ENCODE data around the gene EPHA10. TPM values are rescaled to one million over a fixed set of nuclear protein-coding genes. Genes with fewer than 3 reads are reported as not detected.
"Not testable (repeated sequence)": the region's sequence is repeated elsewhere in the genome, so short reads cannot be mapped to it uniquely, and the experiment has no call there.

Gene EPHA10
- polyA plus RNA-seq, 3 donors from 2014 or later, result not detected

- not testable (repeated sequence) for H3K4me3 Mint-ChIP-seq, H3K27ac Mint-ChIP-seq, H3K36me3 Mint-ChIP-seq, H3K4me1 Mint-ChIP-seq, DNase-seq, H3K9me3 Mint-ChIP-seq
- peaks cover 6 to 13% (median 12%) of the 10 kb centered on the region in 3 donors for H3K27me3 Mint-ChIP-seq (ENCODE audit: low read depth in 3 of 3)
Measured at GRCh38 chr1:37737975-37738374, 26.9 kb downstream of the EPHA10 start.

- no peaks in the 10 kb centered on the region for H3K36me3 Mint-ChIP-seq
- no peak overlapping the region for H3K27ac Mint-ChIP-seq
- H3K27me3 Mint-ChIP-seq (ENCODE audit: low read depth in 3 of 3), result peaks cover 7 to 21% (median 12%) of the 10 kb centered on the region in 3 donors
- H3K4me3 Mint-ChIP-seq, result no peak overlapping the region
- no peak for DNase-seq
- peaks cover 0 to 3% (median 0%) of the 10 kb centered on the region in 6 donors for H3K9me3 Mint-ChIP-seq
- H3K4me1 Mint-ChIP-seq, result no peaks in the 10 kb centered on the region
Measured at GRCh38 chr1:37734629-37735591, 30.0 kb downstream of the EPHA10 start.

- Mint-ChIP-seq H3K4me3 (no peak overlapping the region), H3K4me1 (no peaks in the 10 kb centered on the region), H3K27ac (no peak overlapping the region), H3K36me3 (no peaks in the 10 kb centered on the region), H3K27me3 (ENCODE audit: low read depth in 3 of 3) (peaks cover 7 to 31% (median 12%) of the 10 kb centered on the region in 3 donors), H3K9me3 (peaks cover 0 to 2% (median 0%) of the 10 kb centered on the region in 6 donors)
- no peak for DNase-seq
Measured at GRCh38 chr1:37732111-37732780, 32.7 kb downstream of the EPHA10 start.

GRCh38 chr1:37731312-37732019 is 33.5 kb downstream of the EPHA10 start:
- Mint-ChIP-seq H3K9me3 (no peaks in the 10 kb centered on the region), H3K27me3 (ENCODE audit: low read depth in 3 of 3) (peaks cover 7 to 30% (median 12%) of the 10 kb centered on the region in 3 donors), H3K4me3 (no peak overlapping the region), H3K27ac (no peak overlapping the region), H3K36me3 (no peaks in the 10 kb centered on the region), H3K4me1 (no peaks in the 10 kb centered on the region)
- DNase-seq, result no peak

- H3K36me3 Mint-ChIP-seq, result no peaks in the 10 kb centered on the region
- H3K27me3 Mint-ChIP-seq (ENCODE audit: low read depth in 3 of 3), result peaks cover 4 to 30% (median 10%) of the 10 kb centered on the region in 3 donors
- no peak overlapping the region for H3K4me3 Mint-ChIP-seq
- no peak for DNase-seq
- H3K27ac Mint-ChIP-seq, result no peak overlapping the region
- no peaks in the 10 kb centered on the region for H3K9me3 Mint-ChIP-seq
- no peaks in the 10 kb centered on the region for H3K4me1 Mint-ChIP-seq
Measured at GRCh38 chr1:37730376-37730775, 34.5 kb downstream of the EPHA10 start.

GRCh38 chr1:37728416-37728815 is 36.5 kb downstream of the EPHA10 start:
- no peak overlapping the region for H3K4me3 Mint-ChIP-seq
- peaks cover 3 to 23% (median 8%) of the 10 kb centered on the region in 3 donors for H3K27me3 Mint-ChIP-seq (ENCODE audit: low read depth in 3 of 3)
- no peaks in the 10 kb centered on the region for H3K9me3 Mint-ChIP-seq
- no peaks in the 10 kb centered on the region for H3K4me1 Mint-ChIP-seq
- H3K27ac Mint-ChIP-seq, result no peak overlapping the region
- DNase-seq, result no peak
- no peaks in the 10 kb centered on the region for H3K36me3 Mint-ChIP-seq

- no peak for DNase-seq
- Mint-ChIP-seq H3K4me3 (no peak overlapping the region), H3K27ac (no peak overlapping the region), H3K36me3 (no peaks in the 10 kb centered on the region), H3K27me3 (ENCODE audit: low read depth in 3 of 3) (peaks cover 0 to 20% (median 8%) of the 10 kb centered on the region in 3 donors), H3K9me3 (no peaks in the 10 kb centered on the region), H3K4me1 (no peaks in the 10 kb centered on the region)
Measured at GRCh38 chr1:37726751-37727585, 38.0 kb downstream of the EPHA10 start.

- H3K4me1 Mint-ChIP-seq, result no peaks in the 10 kb centered on the region
- H3K27me3 Mint-ChIP-seq (ENCODE audit: low read depth in 3 of 3), result peaks cover 0 to 17% (median 5%) of the 10 kb centered on the region in 3 donors
- DNase-seq, result no peak
- H3K9me3 Mint-ChIP-seq, result no peaks in the 10 kb centered on the region
- no peak overlapping the region for H3K27ac Mint-ChIP-seq
- no peaks in the 10 kb centered on the region for H3K36me3 Mint-ChIP-seq
- H3K4me3 Mint-ChIP-seq, result no peak overlapping the region
Measured at GRCh38 chr1:37725851-37726613, 38.9 kb downstream of the EPHA10 start.

GRCh38 chr1:37724575-37724974 is 40.3 kb downstream of the EPHA10 start:
- H3K9me3 Mint-ChIP-seq, result no peaks in the 10 kb centered on the region
- H3K4me1 Mint-ChIP-seq, result no peaks in the 10 kb centered on the region
- DNase-seq, result no peak
- no peaks in the 10 kb centered on the region for H3K36me3 Mint-ChIP-seq
- H3K27ac Mint-ChIP-seq, result no peak overlapping the region
- no peak overlapping the region for H3K4me3 Mint-ChIP-seq
- H3K27me3 Mint-ChIP-seq (ENCODE audit: low read depth in 3 of 3), result peaks cover 0 to 15% (median 5%) of the 10 kb centered on the region in 3 donors

- Mint-ChIP-seq H3K4me3 (no peak overlapping the region), H3K36me3 (no peaks in the 10 kb centered on the region), H3K27ac (no peak overlapping the region), H3K4me1 (no peaks in the 10 kb centered on the region), H3K9me3 (no peaks in the 10 kb centered on the region), H3K27me3 (ENCODE audit: low read depth in 3 of 3) (peaks cover 1 to 6% (median 5%) of the 10 kb centered on the region in 3 donors)
- no peak for DNase-seq
Measured at GRCh38 chr1:37723390-37724078, 41.4 kb downstream of the EPHA10 start.

- Mint-ChIP-seq H3K4me3 (no peak overlapping the region), H3K9me3 (no peaks in the 10 kb centered on the region), H3K36me3 (no peaks in the 10 kb centered on the region), H3K27me3 (ENCODE audit: low read depth in 3 of 3) (peaks cover 1 to 5% (median 4%) of the 10 kb centered on the region in 3 donors), H3K4me1 (no peaks in the 10 kb centered on the region), H3K27ac (no peak overlapping the region)
- no peak for DNase-seq
Measured at GRCh38 chr1:37723072-37723389, 41.9 kb downstream of the EPHA10 start.
